Activated naive CD4-positive, alpha-beta T cell (primary cell): ENCODE results near the gene LNP1.
A peak's percentile ranks its signal among the peaks of the same experiment; 100 is the strongest.
"Not testable (repeated sequence)": the region's sequence is repeated elsewhere in the genome, so short reads cannot be mapped to it uniquely, and the experiment has no call there.

Experiments
- DNase-seq, 4 experiments: peaks; one replicate each; lab custom pipeline; 2025; lab: John Stamatoyannopoulos, UW

Gene LNP1

GRCh38 chr3:100478521-100478920 is 77.2 kb downstream of the LNP1 start:
- DNase-seq = not testable (repeated sequence)

- no peak for DNase-seq
Measured at GRCh38 chr3:100480081-100480480, 78.7 kb downstream of the LNP1 start.

GRCh38 chr3:100482176-100482575 is 80.8 kb downstream of the LNP1 start:
- no peak for DNase-seq

- no peak for DNase-seq
Measured at GRCh38 chr3:100483529-100483928, 82.2 kb downstream of the LNP1 start.

GRCh38 chr3:100486808-100487207 is 85.5 kb downstream of the LNP1 start:
- DNase-seq = no peak

GRCh38 chr3:100489118-100489517 is 87.8 kb downstream of the LNP1 start:
- DNase-seq = no peak

- peak in 3 of 4 experiments; percentile 13 to 64 (median 50) for DNase-seq
Measured at GRCh38 chr3:100492059-100493006, 91.0 kb downstream of the LNP1 start, which contains the start of gene TMEM45A. Gene TMEM45A (plus strand): TSS chr3:100492619. CDS start chr3:100555212, 62,593 bp downstream.

GRCh38 chr3:100496711-100497261 is 95.4 kb downstream of the LNP1 start:
- no peak for DNase-seq

- DNase-seq = no peak
Measured at GRCh38 chr3:100499651-100500050, 98.3 kb downstream of the LNP1 start.

- no peak for DNase-seq
Measured at GRCh38 chr3:100500320-100500880, 99.1 kb downstream of the LNP1 start.

GRCh38 chr3:100503448-100503847 is 102.1 kb downstream of the LNP1 start:
- DNase-seq = no peak
